ENCODE data around the gene LDLRAD4.

The LDLRAD4 gene

DNA sequence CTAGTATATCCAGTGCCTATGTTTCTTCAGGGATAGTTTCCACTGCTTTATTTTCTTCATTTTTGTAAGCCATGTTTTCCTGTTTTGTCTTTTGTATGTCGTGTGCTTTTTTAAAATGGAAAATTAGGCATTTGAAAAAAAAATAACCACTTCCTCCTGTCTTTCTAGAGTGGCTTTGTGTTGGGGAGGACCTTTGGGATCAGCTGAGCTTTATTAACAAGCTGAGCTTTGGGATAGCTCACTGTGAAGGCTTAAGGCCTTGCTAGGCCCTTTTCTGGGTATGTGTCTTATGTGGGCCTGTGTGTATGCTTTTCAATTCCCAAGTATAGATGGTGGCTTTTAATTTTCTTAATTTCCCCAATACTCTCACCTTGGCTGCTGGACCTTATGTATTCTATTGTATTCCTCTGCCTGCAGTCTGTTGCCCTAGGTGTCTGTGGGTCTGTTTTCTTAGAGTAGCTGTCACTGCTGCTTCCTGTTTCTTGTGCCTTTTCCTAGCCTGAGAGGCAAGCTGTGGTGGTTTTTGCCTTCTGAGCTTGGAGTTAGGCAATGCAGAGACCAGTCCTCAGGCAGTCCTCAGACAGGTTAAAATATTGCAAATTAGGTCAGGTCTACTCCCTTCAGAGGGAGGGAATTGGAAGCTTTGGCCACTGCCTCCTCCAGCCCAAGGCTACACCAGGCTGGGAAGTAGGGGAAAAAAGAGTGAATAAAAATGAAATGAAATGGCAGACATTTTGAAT, 134.7 kb downstream of the LDLRAD4 start:
- DNase-seq (ENCODE audit: low read depth): no peak

DNA sequence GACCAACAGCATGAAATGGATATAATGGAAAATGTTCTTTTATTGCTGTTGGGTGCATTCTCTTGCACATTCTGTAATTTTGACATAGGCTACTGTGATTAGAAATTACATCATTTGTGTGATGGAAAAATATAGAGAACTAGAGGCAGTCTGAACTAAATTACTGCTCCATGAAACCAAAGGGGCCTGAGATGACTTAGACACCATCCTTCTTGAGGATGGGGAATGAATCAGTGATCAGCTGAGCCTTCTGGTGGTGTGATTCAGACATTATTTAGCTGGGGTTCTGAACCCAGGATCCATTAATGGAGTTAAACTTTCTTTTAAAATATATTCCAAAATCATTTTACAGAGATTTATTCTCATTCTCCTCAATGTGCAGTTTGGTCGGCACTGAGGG, 135.8 kb downstream of the LDLRAD4 start:
- TF ChIP-seq, protein P1, sequence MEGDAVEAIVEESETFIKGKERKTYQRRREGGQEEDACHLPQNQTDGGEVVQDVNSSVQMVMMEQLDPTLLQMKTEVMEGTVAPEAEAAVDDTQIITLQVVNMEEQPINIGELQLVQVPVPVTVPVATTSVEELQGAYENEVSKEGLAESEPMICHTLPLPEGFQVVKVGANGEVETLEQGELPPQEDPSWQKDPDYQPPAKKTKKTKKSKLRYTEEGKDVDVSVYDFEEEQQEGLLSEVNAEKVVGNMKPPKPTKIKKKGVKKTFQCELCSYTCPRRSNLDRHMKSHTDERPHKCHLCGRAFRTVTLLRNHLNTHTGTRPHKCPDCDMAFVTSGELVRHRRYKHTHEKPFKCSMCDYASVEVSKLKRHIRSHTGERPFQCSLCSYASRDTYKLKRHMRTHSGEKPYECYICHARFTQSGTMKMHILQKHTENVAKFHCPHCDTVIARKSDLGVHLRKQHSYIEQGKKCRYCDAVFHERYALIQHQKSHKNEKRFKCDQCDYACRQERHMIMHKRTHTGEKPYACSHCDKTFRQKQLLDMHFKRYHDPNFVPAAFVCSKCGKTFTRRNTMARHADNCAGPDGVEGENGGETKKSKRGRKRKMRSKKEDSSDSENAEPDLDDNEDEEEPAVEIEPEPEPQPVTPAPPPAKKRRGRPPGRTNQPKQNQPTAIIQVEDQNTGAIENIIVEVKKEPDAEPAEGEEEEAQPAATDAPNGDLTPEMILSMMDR (IDR thresholded peaks at IDR 0.05; ENCODE audit: low read depth, low read length, missing control alignments): no peak
- in situ Hi-C loops (cut with HindIII; ENCODE audit: low sequenced_read_pairs): no loop called here

More for the DNA sequence above, 134.7 kb downstream of the LDLRAD4 start:
- TF ChIP-seq, protein P1 (IDR thresholded peaks at IDR 0.05; ENCODE audit: low read depth, low read length, missing control alignments): no peak
- in situ Hi-C loops (cut with HindIII; ENCODE audit: low sequenced_read_pairs): no loop called here
- H3K4me3 ChIP-seq (ENCODE audit: low read depth, low read length): no peak overlapping the region

DNA sequence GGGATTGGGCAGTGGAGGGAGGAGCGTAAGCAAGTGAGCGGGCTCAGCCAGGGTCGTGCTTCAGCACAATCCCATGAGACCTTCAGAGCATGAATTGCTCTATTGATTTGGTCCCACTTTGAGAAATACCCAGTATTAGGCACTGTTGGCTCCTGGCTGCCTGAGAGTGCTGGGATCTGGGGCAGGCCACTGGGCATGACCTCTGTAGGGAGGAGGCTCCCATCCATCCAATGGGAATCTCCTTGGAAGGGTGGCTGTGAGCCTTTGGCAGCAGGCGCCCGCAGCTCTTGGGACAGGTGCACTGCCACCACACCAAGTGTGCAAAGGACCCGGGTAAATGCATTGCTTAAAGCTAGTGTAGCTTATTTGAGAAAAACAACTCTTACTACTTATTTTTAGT, 137.5 kb downstream of the LDLRAD4 start:
- H3K4me3 ChIP-seq (ENCODE audit: low read depth, low read length): no peak overlapping the region
- in situ Hi-C loops (cut with HindIII; ENCODE audit: low sequenced_read_pairs): no loop called here
- no peak for DNase-seq (ENCODE audit: low read depth)
- TF ChIP-seq, protein P1 (IDR thresholded peaks at IDR 0.05; ENCODE audit: low read depth, low read length, missing control alignments): no peak

More for the DNA sequence above, 135.8 kb downstream of the LDLRAD4 start:
- DNase-seq (ENCODE audit: low read depth): no peak
- no peak overlapping the region for H3K4me3 ChIP-seq (ENCODE audit: low read depth, low read length)

DNA sequence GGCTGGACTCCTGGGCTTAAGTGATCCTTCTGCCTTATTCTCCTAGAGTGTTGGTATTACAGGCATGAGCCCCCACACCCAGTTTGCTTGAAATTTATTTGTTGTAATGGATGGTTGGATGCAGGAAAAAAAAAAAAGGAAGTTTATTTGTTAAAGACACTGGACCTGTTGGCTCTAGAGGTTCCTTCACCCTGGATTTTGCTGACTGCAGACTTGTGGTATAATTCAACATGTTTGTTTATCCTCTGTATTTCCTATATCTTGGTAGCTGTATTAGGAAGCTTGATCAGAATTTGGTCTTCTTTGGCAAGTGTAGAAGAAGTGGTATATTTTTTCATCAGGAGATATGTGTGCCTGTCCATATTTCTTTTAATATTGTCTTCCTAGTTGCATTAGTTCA, 138.7 kb downstream of the LDLRAD4 start:
- no peak for DNase-seq (ENCODE audit: low read depth)
- H3K4me3 ChIP-seq (ENCODE audit: low read depth, low read length): no peak overlapping the region
- TF ChIP-seq, protein P1 (IDR thresholded peaks at IDR 0.05; ENCODE audit: low read depth, low read length, missing control alignments): no peak
- in situ Hi-C loops (cut with HindIII; ENCODE audit: low sequenced_read_pairs): no loop called here

DNA sequence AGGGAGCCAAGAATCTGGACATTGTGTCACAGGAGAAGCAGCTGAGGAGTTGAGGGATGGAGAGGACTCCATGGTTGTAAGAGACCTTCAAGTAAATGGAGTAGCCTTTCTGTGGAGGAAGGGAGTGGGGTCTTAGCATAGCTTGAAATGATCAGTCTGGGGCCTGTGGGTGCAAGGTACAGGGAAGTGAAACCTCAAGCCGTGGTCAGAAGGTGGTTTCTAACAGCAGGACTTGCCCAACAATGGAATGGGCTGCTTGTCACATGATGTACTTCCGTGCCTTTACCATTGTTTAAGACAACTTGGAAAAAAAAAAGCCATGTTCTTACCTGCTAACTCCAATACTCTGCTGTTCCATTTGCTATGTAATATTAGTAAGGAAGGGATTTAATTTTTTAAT, 140.7 kb downstream of the LDLRAD4 start:
- TF ChIP-seq, protein P1 (IDR thresholded peaks at IDR 0.05; ENCODE audit: low read depth, low read length, missing control alignments): no peak
- DNase-seq (ENCODE audit: low read depth): no peak
- no peak overlapping the region for H3K4me3 ChIP-seq (ENCODE audit: low read depth, low read length)
- in situ Hi-C loops (cut with HindIII; ENCODE audit: low sequenced_read_pairs): no loop called here

DNA sequence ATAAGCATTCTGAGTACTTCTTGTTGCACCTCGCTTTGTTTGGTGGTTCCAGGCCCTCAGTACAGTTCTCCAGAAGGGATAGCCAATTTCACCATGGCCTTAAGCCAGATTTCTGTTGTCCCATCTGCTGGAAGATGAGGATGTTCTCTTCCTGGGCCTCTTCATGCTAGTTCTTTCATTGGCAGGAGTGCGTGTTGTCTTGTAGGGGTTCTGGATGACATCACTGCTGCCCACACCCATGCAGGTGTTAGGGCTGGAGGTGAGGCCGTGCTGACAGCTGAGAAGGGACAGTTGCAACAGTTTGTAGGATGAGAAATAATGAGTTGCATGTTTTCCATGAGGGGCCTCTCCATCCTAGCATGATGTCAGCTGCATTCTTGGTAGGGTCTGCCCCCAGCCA, 142.9 kb downstream of the LDLRAD4 start:
- TF ChIP-seq, protein P1 (IDR thresholded peaks at IDR 0.05; ENCODE audit: low read depth, low read length, missing control alignments): no peak
- no peak for DNase-seq (ENCODE audit: low read depth)
- in situ Hi-C loops (cut with HindIII; ENCODE audit: low sequenced_read_pairs): no loop called here
- no peak overlapping the region for H3K4me3 ChIP-seq (ENCODE audit: low read depth, low read length)

Measured in astrocyte of the cerebellum (primary cell).